Stimulated activated CD4-positive, alpha-beta T cell treated with anti-CD3 and anti-CD28 coated beads, Interleukin-15, amount 100 ng/mL, for 24 hours (primary cell): ENCODE results near the gene ELF1.
A peak's percentile ranks its signal among the peaks of the same experiment; 100 is the strongest.
"Not testable (repeated sequence)": the region's sequence is repeated elsewhere in the genome, so short reads cannot be mapped to it uniquely, and the experiment has no call there.

Experiments used
- DNase-seq: peaks from one replicate; pipeline ENCODE4 v3.0.0-alpha.2; 2020

ELF1 gene

GRCh38 chr13:41019011-41019487 is at the start of gene ELF1:
Gene ELF1 (minus strand): TSS chr13:41019316. CDS start chr13:40982054, 37,262 bp downstream.
- DNase-seq, result peak; percentile 63

DNA sequence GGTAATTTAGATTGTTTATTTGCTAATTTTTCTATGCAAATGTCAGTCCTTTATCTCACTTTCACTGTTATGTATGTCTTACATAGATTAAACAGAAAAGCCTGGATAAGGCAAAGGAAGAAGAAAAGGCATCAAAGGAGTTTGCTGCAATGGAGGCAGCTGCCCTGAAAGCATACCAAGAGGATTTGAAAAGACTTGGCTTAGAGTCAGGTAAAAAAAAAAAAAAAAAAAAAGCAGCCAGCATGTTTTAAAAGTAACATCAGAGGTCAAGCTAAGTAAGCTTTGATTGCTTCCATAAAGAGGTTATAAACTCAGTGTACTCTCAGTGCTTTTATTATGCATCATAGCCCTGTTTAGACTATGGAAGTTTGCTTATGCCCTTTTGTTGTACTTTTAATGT is 46.0 kb upstream of the ELF1 start:
- no peak for DNase-seq

DNA sequence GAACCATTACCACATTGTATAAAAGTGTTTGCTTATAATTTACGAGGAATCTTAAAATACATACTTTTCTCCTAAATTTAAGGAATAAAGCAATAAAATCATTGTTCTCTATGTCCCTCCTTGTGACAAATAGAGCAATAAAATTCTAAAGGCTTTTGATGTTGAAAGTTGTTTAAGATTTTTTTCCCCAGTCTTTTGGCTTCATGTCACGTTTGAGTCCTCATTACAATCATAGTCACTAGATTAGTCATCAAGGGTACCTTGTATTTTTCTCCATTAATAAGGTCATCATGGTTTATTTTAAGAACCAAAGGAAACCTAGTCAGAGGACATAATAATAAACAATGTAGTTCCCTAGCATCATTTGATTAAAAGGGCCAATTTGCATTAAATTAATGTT is 45.4 kb upstream of the ELF1 start:
- no peak for DNase-seq

DNA sequence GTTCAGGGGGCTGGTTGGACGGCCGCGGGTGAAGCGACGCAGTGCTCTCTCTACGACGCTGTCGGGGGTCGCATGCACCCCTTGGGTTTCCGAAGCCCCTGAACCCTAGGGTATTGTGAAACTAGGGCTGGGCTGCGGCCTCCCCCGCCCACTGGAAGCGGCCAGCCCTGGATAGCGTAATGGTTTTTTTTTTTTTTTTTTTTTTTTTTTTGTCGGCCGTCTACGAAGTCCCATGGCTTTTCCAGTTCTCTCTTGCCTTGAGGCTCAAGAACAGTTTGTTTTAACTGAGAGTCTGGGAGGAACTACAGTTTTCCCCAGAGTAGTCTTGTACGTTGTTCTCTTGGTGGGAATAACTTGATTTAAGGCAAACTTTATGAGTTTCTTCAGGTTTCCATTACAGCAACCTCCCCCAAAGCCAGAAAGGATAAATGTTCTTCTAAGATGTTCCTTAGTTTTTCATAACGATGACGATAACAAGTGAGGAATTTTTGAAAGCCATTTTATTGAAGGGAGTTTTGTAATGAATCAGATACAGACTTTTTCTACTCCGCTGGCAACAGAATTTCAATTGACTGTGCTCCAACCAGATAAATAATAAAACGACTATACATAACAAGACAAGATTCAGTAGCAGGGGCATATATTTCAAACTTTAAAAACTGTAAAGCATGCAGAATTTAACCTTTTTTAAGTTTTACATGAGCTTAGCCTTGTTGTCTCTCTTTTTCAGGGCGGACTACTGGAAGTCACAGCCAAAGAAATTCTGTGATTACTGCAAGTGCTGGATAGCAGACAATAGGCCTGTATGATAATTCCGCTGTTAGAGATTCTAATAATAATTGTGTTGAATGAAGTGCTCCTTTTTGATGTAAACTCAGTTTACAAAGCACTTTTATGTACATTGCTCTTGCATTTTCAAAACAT is 43.1 kb upstream of the ELF1 start:
- DNase-seq, result no peak

DNA sequence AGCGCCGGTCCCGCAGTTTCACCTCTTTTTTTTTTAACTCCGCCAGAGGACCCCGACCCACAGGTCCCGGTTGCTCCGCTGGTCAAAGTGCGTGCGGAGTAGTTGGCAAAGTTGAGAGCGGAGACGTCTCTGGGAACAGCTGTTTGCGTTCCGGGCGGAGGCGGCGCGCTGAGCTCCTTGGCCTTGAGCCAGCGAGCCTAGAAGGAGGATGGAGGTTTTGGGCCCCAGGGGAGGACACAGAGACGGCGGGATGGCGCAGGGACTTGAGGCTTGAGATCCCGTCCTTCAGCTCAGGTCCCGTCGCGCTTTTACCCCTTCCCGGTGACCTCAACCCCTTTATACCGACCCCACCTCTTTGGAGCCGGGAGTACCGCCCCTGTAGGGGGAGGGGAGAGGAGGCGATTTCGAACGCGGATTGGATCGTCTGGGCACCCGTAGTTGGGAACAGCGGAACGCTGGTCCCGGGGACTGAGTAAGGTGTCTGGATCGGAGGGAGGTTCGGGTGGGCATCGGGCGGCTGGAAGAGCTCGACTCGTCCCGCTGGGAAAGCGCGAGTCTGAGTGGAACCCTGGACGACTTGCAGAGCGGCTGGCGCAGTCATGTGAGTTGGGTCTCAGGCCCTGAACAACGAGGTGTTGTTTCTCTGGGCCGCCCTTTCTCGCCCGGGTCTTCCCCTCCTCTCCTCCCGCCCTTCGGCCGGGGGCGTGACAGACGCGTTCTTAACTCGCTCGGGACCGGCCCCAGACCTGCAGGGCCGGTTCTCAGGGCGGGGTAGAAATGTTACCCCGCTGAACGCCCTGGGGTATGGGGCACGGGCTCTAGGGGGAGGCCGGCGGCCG is 42.2 kb upstream of the ELF1 start, which contains the start of gene WBP4:
TSS of gene WBP4 (plus strand) at position 435 of the 839 bp plus-strand sequence. CDS start at position 600, 165 bp downstream.
- peak; percentile 92 for DNase-seq

GRCh38 chr13:41060724-41061074 is 41.6 kb upstream of the ELF1 start:
- peak; percentile 91 for DNase-seq

DNA sequence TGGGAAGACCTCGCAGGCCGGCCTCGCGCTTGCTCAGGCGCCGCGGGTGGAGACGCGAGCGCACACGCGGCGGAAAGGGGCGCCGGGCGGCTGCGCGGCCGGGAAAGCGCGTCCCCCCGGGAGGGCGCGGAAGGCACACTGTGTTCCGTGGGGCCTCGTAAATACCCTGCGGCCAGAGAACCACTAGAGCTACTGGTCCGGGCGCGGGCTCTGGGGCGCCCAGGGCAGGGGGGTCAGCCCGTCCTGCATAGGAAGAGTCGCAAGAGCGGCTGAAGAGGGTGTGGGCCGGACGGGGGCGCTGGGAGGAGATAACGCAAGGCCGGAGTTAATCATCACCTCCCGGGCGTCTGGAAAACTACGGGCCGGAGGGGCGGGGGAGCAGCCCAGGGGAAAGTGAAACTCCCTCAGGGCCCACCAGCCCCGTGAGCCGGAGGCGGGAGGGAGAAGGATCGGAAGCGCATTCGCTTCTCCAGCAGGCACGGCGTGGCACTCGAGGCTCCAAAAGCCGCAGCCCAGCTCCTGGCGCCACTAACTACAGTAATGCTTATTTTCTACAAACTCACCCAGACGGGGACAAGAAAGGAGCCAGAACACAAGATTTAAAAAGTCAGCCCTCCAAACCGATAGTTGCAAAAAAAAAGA is 41.1 kb upstream of the ELF1 start:
- DNase-seq, result peak; percentile 90

- DNase-seq, result no peak
Measured at GRCh38 chr13:41059456-41060081, 40.5 kb upstream of the ELF1 start.

DNA sequence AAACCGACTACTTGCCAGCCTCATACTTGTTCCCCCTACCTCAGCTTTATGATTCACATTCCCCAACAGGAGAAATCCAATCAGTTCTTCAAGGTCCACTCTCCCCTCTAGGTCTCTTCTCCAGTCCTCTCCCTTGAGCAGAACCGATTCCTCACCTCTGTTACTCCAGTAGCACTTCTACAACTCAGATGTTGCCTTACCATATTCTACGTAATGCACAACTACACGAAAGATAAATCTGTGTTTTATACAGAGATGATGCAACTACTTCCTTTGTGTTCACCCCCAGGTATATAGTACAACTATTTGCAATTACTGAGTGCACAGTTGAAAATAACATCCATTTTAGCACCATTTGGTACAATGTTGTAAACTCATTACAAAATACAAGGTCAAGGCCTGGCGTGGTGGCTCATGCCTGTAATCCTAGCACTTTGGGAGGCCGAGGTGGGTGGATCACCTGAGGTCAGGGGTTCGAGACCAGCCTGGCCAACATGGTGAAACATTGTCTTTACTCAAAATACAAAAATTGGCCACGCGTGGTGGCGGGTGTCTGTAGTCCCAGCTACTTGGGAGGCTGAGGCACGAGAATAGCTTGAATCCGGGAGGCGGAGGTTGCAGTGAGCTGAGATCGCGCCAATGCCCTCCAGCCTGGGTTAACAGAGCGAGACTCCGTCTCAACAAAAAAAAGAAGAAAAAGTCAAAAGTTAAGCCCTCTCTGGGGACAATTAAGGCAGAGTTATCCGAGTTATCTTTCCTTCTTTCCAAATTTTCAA is 39.4 kb upstream of the ELF1 start:
- DNase-seq, result no peak

- DNase-seq, result no peak
Measured at GRCh38 chr13:41056826-41057711, 38.0 kb upstream of the ELF1 start.

- no peak for DNase-seq
Measured at GRCh38 chr13:41056194-41056593, 37.1 kb upstream of the ELF1 start.

DNA sequence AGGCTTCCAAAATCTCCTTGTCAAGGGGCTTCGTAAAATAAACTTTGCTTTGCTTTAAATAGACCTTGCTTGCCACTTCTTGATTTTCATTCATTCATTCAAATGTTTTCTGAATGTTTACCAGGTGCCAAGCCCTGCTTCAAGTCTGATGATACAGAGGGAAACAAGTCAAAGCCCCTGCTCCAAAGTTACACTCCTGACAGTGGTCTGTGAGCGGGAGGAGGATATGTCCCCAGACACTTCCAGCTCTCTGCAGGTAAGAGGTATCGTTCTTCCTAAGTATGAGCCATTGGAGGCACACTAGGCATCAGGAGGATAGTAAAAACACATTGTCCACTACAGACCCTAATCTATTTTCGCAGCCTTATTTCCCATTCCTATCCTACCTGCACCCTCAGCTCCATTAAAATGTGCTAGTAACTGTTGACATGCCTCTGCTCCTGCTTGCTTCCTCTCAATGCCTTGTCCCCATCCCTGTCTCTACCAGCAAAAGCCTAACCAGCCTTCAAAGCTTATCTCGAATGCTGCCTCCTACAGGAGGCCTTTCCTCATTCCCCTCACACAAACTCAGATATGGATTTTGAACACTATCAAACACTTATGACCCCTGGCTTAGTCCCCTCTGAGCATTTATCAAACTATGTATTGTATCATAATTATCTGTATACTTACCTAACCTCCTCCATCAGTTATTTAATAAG is 36.0 kb upstream of the ELF1 start:
- no peak for DNase-seq

GRCh38 chr13:41054212-41054877 is 35.2 kb upstream of the ELF1 start:
- DNase-seq, result peak; percentile 43

GRCh38 chr13:41053384-41053826 is 34.3 kb upstream of the ELF1 start:
- no peak for DNase-seq

- DNase-seq, result no peak
Measured at GRCh38 chr13:41052441-41052840, 33.3 kb upstream of the ELF1 start.

- DNase-seq, result no peak
Measured at GRCh38 chr13:41049480-41050440, 30.6 kb upstream of the ELF1 start.

DNA sequence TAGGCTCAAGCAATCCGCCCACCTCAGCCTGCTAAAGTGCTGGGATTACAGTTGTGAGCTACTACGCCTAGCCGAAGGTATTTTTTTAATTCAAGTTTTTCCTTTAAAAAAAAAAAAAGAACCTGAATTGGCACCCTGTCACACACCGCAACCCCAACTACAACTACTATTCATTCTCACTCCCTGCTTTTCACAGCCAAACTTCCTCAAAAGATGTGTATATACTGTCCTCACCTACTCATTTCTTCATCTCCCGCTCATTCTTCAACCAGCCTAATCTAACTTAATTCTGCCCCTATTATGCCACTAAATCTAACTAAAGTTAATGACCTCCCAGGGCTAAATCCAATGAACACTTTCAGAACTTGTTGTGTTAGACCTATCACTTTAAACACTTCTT is 29.5 kb upstream of the ELF1 start:
- DNase-seq, result no peak

- DNase-seq, result not testable (repeated sequence)
Measured at GRCh38 chr13:41042419-41042818, 23.3 kb upstream of the ELF1 start.
